T47D (cell line): ENCODE results near the gene TMEM204.

ENCODE experiments used
- DNase-seq, 2 experiments: peaks; one replicate each; pipeline versions ENCODE4 v3.0.0 to v3.0.0-alpha.2; 2011 to 2012; ENCODE audit warnings: low read depth in 1 of 2, low spot score in 1 of 2
- JUND ChIP-seq: IDR thresholded peaks from 2 replicates; pipeline ENCODE4 v1.6.1; 2012; ENCODE audit warnings: low read depth
- in situ Hi-C: cut with HindIII; loops from 2 replicates; pipeline ENCODE4 v1.10.0; 2016; ENCODE audit warnings: low sequenced_read_pairs, low pct_unique_long_range_greater_than_20kb

The TMEM204 gene

DNA sequence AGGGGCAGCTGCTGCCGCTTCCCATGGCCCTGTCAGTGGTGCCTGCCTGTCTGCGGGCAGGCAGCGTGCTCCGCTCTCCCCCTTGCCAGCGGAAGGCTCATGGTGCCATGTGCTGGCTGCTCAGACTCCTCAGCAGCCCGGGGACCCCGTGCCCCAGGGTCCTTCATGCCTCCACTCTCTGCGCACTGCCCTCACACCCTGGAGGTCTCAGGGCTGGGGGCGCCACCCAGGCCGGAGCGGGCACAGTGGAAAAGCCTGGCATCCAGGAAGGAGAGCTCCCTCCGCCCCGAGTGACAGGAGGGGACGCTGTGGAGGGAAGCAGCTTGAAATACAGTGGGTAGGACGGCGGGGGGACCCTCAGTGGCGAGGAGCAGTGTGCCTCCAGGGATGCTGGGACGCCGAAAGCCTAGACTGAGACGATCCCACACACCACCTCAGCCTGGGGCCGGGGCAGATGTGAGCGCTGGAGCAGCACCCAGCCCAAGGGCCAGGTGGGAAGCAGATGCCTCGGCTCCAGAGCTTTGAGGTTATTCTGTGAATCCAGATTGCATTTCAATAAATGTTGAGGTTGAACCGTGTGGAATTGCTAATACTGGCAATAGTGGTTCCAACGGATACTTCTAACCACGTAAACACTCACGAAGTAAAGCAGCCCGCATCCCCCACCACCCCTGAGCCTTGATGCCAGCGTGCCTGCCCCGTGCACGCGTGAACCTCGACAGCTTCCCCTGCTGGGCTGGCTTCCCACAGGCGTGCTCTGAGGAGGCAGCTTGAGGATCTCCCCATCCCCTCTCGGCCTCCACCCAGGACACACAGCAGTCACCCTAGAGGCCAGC lies 6.5 kb downstream of the TMEM204 start:
- no peak for TF ChIP-seq JUND
- in situ Hi-C loops = no loop called here

DNA sequence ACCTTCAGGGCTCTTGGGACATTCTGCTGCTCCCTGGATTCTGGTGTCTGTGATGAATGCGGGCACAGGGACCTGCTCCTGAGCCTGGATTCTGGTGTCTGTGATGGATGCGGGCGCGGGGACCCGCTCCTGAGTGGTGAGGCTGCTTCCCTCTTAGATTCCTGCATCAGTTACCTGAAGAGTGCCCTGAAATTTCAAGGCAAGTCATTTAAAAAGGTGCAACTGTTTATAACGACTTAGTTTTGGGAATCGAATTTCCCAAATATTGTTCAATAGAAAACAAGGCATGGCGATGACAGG lies 7.0 kb downstream of the TMEM204 start:
- DNase-seq = no peak
- in situ Hi-C loops = no loop called here
- TF ChIP-seq JUND = no peak

More for the DNA sequence above, 6.5 kb downstream of the TMEM204 start:
- no peak for DNase-seq

DNA sequence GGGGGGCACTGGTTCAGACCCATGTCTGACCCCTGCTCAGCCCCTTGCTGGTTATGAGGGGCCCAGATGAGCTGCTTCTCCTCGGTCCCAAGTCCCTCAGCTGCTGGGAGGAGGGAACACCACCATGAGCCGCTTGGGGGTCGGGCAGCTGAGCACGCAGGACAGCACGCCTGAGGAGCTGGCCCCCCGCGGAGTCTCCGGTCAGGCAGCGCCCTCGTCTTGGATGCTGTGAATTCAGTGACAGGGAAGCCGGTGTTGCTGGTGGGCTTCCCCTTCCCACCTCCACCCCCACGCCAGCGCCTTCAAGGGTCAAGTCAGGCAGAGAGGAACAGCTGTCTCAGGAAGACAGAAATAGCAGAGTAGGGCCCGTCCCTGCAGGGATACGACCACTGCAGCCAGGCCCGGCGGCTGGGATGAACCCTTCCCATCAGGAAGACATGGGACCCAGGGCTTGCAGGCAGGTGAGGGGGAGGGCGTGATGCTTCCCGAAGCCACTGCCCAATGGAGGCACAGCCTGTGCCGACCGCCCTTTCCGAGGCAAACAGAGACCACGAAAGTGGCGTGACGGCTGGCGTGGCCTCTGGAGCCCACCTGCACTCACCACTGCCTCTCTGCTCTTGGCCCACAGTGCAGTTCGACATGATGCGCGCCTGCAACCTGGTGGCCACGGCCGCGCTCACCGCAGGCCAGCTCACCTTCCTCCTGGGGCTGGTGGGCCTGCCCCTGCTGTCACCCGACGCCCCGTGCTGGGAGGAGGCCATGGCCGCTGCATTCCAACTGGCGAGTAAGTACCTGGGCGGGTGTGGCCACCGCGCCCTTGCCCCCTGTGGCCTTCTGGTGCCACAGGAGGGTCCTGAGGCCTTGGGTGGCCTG lies 8.1 kb downstream of the TMEM204 start:
- TF ChIP-seq JUND = no peak
- in situ Hi-C loops = no loop called here
- no peak for DNase-seq

- no peak for TF ChIP-seq JUND
- DNase-seq = no peak
- in situ Hi-C loops = no loop called here
Observed at GRCh38 chr16:1542166-1542500, 8.7 kb downstream of the TMEM204 start.

GRCh38 chr16:1542533-1542932 lies 9.1 kb downstream of the TMEM204 start:
- in situ Hi-C loops = no loop called here
- no peak for DNase-seq
- TF ChIP-seq JUND = no peak

GRCh38 chr16:1543085-1543896 lies 9.8 kb downstream of the TMEM204 start:
- TF ChIP-seq JUND = no peak
- DNase-seq = peak in 1 of 2 experiments; percentile 26
- in situ Hi-C loops = no loop called here

DNA sequence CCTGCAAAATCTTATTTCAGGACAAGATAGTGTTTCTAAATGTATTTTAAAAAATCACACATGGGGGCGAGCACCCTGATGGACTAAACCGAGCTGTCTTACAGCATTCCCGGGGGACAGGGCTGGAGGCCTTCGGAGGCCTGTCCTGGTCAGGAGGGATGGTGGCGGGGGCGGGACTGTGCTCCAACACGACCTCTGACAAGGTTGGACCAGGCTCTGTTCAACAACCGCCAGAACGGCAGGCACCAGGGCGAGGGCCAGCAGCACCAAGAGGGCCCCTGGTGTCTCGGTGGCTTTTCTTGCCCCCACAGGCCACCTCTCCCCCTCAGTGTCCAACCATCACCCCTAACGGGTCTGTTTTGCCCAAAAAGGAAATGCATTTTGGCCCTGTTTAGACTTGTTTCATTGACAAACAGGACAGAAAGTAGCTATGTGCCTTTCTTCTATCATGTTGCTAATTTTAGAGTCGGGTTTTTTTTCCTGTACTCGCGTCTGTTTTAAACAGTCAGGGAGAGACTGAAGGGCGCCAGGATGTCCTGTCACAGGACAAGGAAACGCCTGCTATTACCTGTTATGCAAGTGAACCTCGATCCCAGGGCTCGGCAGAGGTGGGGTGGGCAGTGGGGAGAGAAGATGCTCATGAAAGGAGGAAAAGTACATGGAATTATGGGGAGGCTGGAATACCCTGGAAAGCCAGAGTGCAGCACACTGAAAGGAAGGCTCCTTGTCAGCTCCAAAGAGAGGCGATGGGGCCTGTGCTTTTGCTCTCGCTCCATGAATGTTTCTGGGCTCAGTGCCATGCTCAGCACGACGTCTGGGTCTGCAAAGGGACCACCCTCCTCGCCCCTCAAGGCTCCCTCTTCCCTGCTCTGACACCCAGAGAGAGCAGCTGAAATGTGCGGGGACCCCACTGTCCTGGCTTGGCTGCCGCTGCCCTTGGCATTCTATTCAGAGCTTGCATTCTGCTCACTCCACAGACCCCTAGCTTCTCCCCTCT lies 11.9 kb downstream of the TMEM204 start:
- DNase-seq = no peak
- in situ Hi-C loops = no loop called here

GRCh38 chr16:1546430-1546829 lies 13.0 kb downstream of the TMEM204 start:
- no peak for TF ChIP-seq JUND
- DNase-seq = no peak
- in situ Hi-C loops = no loop called here

More for the DNA sequence above, 11.9 kb downstream of the TMEM204 start:
- TF ChIP-seq JUND = no peak

DNA sequence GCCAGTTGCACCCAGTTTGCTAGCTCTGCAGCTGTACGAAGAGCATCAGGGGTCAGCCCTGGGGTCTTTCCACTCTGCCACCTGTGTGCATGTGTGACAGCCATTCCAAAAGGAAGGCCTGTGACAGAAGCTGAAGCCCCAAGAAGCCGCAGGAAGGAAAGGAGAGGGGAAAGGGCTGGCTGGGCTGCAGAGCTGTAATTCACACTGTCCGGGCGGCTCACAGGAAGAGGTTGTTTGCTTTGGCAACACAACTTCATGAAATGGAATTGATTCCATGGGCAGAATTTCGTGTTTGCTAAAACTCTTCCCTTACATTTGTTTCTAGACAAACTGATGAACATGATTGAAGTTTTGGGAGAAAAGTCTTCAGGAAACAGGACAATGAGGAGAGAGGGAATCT lies 14.8 kb downstream of the TMEM204 start:
- in situ Hi-C loops = no loop called here
- no peak for DNase-seq
- TF ChIP-seq JUND = no peak

DNA sequence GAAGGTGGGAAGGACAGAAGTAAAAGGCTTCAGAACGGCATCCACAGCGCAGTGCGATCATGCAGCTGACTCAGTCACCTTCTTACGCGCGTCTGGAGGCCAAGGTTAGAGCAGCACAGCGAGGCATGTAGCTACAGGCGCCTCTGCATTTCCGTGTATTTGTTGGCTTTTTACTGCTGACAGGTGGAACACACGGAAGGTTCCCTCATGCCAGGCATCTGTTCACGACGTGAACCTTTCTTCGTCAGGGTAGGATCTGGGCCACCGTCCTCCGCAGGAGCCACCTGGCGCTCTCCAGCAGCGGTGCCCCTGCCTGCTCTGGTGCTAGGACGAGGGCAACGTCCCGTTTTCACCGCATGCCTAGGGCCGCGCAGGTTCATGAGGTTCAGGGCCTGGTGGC lies 15.3 kb downstream of the TMEM204 start:
- no peak for TF ChIP-seq JUND
- in situ Hi-C loops = no loop called here
- no peak for DNase-seq

GRCh38 chr16:1550069-1550468 lies 16.6 kb downstream of the TMEM204 start:
- in situ Hi-C loops = no loop called here
- no peak for TF ChIP-seq JUND
- no peak for DNase-seq

GRCh38 chr16:1550696-1551095 lies 17.2 kb downstream of the TMEM204 start:
- DNase-seq = no peak
- TF ChIP-seq JUND = no peak
- in situ Hi-C loops = no loop called here
